Stimulated activated CD8-positive, alpha-beta memory T cell treated with anti-CD3 and anti-CD28 coated beads, Interleukin-4, amount 100 ng/mL, for 24 hours (primary cell): ENCODE data around the gene GRP.
"Not testable (repeated sequence)": the region's sequence is repeated elsewhere in the genome, so short reads cannot be mapped to it uniquely, and the experiment has no call there.

Source experiments
- DNase-seq: peaks from one replicate; pipeline ENCODE4 v3.0.0-alpha.2; 2020; ENCODE audit warnings: low read depth

Gene GRP

DNA sequence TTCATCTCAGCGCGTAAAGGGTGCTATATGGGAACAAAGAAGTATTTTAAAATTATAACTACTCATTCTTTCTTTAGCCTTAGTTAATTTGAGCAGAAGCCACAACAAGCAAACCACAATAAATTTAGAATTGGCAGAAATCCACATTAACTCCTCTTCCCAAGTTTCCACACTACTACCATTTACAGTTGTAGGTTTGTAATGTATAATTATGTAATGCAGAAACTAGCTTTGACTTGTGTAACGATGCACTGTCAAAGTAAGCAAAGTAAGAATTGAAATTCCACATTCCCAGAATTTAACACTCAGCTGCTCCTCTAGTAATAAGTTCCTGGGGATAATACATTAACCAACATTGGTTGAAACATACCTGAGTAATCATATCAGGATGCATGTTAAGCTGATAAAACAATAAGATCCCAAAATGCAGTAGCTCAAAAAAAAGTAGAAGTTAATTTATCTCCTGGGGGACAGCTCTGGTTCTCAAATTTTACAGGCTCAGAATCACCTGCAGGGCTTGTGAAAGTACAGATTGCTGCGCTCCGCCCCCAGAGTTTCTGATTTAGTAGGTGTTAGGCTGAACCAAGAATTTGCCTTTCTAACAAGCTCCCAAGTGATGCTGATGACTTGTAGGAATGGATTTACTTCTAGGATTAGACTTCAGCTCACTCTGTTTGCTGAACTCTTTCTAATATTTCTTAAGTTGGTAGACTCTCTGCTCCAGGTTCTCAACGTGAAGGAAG, 9.9 kb downstream of the GRP start:
- no peak for DNase-seq

DNA sequence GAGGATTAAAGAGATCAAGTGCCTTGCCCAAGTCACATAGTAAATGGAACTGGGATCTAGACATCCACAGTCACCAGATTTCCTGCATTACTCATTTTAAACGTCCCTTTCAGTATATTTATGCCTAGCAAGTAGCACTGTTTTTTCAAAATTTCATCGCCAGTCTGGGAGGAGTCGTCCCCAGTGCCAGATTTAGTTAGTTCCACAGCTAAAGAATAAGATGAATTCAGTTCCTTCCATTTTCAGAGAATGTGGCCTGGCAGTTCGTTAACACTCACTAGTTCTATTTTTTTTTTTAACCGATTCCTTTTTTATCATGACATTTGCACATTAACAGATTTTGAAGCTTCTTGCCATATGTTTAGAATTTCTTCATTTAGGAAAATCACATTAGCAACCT, 11.2 kb downstream of the GRP start:
- no peak for DNase-seq

DNA sequence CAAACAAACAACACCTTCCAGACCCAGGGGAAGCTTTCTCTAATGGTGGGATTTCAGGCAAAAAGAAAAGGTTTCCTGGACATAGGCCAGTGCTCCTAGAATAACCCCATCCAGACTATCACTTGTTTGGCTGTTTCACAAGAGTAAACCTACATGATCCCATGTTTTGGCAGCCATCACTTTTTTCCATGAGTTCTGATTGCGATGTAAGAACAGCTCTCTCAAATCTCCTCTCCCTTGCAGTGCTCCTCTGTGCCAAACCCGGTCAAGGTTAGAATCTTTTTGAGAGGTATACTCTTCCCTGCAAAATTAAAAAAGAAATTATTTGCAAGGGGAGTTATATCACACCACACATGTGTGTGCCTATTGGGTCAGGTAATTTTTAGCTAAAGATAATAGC, 11.9 kb downstream of the GRP start:
- DNase-seq = no peak

DNA sequence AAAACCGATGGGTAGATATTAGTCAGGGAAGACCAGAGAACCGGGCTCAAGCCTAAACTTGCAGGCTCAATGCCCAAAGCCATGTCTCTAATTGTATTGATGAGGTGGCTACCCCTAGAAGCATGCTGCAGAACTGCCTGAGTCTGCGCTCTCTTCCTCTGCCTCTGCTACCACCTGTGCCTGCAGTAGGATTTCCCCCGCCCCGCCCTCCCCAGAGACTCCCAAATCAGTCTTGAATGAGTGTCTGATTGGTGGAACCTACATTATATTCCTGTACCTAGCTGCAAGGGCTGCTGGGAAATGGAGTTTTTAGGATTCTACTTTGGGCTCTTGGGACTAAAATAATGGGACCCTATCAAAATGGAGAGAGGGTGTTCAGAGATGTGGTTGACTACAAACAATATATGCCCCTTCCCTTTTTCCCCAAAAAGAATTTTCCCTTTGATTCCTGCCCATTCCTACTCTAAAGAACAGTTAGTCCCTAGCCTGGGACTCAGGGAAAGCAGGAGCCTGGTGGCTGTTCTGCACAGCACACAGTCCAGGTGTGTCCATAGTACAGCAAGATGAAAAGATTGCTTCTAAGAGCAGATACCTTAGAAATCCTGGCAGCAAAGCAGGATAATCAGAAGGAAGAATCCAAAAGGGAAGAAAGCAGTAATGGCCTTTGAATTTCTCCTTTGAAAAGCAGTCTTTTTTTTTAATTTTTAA, 12.5 kb downstream of the GRP start:
- DNase-seq = no peak

DNA sequence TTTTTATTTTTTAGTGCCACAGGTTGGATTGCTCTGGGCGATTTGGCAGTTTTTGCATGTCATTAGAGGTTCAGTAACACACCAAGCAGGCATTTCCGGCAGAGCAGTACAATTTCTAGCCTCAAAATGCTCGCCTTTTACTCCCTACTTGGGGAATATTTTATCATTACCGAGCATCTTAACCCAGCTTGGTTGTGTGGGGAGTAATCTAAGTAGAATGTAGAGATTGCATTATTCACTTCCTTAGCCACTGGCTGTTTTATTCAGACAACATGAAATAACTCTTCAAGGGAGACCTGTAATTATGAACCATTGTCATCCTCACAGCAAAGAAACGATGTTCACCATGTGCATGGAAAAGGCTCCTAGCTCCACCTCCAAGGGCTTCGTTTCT, 13.1 kb downstream of the GRP start:
- DNase-seq = no peak

DNA sequence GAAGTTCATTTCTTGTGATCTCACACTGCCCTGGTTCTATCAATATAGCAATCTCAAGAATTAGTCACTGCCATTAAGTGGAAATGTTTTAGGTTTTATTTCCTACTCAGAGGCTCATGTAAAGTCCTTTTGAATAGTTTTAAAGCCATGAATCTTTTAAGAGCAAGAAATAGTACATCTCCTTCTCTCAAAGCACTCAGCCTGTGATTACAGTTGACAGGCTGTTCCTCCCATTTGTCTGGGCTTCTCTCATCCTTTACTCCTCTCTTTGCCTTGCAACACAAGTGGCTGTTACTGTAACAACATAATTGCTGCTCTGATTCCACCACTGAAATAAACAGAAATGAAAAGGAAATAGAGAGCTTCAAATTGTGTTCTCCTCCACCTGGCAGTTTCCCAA, 18.4 kb downstream of the GRP start:
- DNase-seq = no peak

DNA sequence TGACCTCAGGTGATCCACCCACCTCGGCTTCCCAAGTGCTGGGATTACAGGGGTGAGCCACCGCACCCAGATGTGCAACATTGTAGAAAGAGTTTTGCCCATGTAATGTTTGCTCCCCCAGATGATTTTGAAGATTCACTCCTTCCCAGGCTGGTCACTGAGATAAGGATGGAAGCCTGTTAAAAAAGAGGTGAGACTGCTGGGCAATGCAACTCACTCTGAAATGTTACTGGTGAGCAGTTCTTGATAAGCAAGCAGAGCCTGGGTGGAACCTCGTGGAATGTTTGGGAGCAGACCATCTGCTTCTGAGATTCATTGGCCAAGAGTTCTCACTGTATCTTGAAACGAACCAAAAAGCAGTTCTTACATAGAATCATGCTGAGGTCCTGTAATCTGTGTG, 19.7 kb downstream of the GRP start:
- no peak for DNase-seq

DNA sequence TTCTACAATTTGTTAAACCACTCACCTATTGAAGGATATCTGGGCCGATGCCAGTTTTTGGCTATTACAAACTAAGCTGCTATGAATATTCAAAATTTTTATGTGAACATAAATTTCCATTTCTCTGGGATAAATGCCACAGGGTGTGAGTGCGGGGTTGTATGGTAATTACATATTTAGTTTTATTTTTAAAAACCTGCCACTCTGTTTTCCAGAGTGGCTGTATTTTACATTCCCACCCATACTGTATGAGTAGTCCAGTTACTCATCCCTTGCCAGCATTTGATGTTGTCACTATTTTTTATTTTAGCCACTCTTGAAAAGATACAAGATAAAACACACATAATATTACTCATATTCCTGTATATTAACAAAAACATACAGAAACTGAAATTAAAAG, 22.9 kb downstream of the GRP start:
- no peak for DNase-seq

DNA sequence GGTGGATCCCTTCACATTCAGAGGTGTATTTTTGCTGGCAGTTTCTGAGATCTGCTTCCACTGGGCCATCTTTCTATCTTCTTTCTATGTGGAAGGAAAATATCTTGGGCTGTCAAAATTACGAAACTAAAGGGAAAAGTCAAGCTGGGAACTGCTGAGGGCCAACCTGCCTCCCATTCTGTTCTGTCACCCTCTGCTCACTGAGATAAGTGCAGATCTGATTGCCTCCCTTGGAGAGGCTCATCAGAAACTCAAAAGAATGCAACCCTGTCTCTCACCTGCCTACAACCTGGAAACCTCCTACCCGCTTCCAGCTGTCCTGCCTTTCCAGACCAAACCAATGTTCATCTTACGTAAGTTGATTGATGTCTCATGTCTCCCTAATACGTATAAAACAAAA, 26.8 kb downstream of the GRP start:
- no peak for DNase-seq

DNA sequence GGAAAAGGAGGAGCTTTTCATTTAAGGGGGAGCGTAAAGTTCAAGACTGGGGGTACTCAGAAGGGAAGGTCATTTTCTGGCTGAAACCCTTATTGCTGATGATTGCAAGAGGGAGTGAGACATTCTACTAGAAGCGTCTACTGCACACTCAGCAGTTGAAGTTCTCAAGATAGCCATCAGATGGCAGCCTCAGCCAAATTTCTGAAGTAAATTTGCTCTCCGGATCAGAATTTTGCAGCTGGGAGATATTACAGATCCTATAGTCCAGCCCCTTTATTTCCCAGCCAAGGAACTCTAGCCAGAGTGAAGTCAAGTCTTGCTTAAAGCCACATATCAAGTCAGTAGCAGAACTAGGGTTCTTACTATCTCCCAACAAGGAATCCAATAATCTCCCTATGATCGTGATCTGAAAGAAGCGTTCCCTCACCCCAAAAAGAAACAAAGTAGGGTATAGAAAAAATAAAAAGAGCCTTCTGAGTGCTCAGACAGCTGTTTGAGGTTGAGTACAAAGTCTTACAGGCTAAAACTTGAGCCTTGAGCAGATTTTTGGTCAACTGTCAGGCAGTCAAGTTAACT, 29.3 kb downstream of the GRP start:
- no peak for DNase-seq

DNA sequence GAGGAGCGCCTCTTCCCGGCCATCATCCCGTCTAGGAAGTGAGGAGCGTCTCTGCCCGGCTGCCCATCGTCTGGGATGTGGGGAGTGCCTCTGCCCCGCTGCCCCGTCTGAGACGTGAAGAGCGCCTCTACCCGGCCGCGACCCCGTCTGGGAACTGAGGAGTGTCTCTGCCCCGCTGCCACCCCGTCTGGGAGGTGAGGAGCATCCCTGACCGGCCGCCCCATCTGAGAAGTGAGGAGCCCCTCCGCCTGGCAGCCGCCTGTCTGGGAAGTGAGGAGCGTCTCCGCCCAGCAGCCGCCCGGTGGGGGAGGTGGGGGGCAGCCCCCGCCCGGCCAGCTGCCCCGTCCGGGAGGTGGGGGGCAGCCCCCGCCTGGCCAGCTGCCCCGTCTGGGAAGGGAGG, 35.5 kb downstream of the GRP start:
- not testable (repeated sequence) for DNase-seq

DNA sequence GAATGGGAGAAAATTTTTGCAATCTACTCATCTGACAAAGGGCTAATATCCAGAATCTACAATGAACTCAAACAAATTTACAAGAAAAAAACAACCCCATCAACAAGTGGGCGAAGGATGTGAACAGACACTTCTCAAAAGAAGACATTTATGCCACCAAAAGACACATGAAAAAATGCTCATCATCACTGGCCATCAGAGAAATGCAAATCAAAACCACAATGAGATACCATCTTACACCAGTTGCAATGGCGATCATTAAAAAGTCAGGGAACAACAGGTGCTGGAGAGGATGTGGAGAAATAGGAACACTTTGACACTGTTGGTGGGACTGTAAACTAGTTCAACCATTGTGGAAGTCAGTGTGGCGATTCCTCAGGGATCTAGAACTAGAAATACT, 41.9 kb downstream of the GRP start:
- not testable (repeated sequence) for DNase-seq

DNA sequence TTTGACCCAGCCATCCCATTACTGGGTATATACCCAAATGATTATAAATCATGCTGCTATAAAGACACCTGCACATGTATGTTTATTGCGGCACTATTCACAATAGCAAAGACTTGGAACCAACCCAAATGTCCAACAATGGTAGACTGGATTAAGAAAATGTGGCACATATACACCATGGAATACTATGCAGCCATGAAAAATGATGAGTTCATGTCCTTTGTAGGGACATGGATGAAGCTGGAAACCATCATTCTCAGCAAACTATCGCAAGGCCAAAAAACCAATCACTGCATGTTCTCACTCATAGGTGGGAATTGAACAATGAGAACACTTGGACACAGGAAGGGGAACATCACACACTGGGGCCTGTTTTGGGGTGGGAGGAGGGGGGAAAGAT, 42.3 kb downstream of the GRP start:
- DNase-seq = not testable (repeated sequence)

DNA sequence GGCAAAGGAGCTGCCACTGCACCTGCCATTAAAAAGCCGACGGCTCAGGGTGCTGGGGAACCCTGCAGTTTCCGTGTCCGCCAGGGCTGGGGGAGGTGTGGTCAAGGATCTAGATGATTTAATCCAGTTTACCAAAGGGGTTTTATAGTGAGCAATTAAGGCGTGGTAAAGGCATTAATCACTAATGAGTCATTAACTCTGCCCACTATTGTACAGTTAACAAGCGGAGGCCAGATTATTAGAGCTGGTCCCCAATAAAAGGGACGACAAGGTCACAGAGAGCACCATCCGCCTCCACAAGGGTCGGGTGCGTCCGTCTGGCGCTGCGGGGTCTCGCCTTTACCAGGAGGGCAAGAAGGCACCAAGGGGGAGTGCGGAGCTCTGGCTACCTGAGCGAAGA, 43.7 kb downstream of the GRP start:
- DNase-seq = no peak

DNA sequence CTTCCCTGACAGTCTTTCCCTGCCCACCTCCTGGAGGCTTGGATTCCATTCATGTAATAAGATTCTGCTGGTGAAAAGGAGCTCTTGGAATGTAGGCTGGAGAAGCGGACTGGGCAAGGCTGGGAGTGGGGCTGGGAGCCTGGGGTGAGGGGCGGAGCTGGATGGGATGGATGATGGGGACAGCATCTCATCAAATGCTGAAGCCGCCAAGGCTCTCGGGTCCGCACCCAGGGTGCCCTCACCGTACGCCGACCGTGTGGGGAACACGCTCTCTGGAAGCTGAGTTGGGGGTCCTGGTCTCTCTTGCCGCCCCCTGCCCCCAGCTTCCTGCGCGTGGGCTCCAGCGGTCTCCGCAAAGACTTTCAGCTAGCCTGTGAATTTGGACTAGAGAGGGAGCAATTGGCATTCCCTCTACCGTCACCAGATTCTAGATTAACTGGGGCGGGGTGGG, 44.2 kb downstream of the GRP start:
- no peak for DNase-seq

DNA sequence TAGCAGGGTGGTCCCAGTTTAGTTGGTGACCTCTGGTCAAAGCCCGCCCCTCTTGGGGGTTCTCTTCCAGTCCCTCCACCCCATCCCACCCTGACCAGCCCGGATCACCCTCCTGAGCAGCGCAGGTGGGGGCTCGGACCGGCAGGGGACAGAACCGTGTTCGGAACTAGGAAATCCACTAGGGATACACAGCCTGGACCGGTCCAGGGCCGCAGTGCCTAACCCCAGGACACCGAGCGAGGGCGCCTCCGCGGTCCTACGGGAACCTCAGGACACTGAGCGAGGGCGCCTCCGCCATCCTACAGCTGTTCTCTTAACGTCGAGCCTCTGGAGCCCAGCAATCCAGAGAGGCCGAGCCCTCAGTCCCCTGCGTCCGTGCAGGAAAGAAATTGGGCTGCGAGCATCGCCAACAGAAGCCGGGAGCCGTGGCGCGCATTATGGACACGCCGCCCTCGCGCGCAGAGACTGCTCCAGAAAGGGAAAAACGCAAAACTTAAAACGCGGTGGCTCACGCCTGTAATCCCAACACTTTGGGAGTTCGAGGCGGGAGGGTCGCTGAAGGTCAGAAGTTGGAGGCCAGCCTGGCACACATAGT, 44.8 kb downstream of the GRP start:
- DNase-seq = no peak

DNA sequence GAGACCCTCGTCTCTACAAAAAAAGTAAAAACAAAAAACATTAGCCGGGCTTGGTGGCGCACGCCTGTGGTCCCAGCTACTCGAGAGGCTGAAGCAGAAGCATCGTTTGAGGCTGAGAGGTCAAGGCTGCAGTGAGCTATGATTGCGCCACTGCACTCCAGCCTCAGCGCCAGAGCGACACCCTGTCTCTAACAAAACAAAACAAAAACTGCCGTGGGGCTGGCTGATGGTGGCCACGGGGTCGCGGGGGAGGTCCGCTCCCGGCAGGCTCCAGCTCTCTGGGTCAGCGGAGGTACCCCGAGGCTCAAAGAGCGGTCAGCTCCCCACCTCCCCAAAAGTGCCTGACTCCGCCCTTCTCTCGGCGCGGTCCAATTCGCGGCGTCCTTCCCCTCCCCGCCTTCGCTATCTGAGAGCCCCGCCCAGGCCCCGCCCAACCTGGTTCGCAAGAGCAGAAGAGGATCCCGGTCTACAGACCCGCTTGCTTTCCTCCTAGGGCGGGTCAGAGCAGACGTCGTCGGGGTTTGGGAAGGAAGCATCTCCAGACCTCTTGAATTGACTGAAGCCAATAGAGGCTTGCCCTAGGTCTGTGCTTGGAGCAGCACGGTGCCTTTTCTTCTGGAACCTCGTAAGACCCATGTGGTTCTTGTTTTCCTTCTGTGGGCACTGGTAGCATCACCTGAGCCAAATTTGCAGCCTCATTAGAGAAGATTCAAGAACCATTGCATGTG, 45.5 kb downstream of the GRP start:
- DNase-seq = no peak

DNA sequence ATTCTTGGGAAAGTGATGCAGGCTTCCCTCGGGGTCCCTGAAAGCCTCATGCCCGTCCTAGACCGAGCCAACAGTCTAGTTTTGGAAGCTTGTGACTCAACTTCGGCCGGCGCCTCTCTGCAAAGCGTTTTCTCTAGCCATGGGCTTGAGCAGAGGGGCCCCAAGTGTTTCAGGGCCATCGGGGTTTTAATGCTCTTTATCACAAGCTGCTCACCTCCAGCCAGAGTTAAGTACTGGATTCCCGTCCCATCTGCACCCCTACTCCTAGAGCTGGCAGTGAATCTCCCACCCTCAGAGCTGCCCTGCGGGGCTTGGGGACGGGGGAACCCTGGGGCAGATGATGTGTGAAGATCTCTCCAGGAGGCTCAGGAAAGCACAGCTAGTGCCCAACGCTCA, 46.0 kb downstream of the GRP start:
- DNase-seq = no peak

DNA sequence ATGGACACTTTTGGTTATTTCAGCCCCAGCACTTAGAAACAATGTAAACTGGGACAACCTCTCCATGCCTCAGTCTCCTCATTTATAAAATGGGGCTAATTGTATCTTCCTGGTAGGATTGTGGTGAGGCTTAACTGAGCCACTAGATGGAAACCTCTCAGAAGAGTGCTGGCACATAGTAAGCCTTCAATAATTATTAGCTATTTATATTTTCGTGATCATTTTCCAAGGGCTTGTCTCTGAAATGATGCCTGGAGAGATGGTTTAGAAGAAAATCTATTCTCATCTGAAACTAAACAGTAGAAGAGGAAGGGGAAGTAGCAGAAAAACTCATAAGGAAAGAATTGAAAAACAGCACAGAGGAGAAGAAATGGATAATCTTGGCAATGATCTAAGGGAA, 46.5 kb downstream of the GRP start:
- no peak for DNase-seq

DNA sequence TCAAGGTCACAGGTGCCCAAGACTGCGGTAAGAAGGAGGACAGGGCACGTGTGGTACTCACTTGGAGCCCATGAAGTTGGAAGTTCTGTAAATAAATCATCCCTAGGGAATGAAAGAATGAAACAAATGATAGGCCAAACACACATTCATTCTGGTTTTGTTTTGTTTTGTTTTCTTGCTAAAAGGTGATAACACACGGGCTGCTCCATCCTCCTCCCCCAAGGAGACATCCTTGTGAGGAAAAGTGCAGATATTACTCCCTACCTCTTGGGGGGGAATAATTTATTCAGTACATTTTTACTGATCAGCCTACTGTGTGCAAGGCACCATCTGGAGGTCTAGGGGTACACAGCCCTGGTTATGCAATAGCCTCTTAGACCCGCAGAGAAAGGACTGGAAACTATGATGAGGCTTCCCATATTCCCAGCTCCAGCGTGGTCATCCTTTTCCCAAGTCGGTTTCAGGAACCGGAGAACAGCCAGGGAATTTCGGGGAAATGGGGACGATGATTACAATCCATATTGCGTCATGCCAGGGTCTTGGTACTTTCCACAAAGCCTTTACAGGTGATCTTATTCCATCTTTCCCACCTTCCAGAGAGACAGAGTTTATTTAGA, 47.0 kb downstream of the GRP start:
- no peak for DNase-seq

DNA sequence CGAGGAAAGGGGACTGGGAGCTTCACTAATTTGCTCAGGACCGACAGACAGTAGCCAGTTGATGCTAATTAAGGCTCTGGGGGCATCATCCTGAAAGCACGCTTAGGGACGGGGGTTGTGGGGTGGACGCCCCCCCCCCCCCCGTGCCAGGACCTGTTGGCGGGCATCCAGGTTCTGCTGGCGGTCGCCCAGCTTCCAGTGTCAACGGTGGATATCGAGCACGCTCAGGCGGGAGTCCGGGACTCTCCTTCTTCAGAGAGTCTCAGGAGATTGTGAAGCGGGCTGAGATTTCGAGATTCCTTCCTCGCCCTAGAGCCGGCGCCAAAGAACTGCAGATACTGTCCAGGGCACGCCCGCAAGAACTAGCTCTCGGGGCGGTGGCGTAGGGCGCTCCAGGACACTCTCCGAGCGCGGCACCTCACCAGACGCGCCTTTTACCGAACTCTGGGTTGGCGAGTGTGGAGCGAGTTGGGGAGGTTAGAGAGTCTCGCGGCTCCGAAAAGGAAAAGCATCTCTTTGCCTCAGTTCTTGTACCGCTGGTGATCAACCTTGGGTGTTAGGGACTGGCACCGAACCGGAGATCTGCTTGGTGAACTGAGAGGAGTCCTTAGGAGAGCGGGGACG, 47.7 kb downstream of the GRP start:
- DNase-seq = no peak
